K562 (cell line): Measurements from ENCODE around the gene BAIAP3. TPM values are rescaled to one million over a fixed set of nuclear protein-coding genes. Genes with fewer than 3 reads are reported as not detected.

Source experiments
- CBFA2T3 ChIP-seq: fragments of 450-650 bp; IDR thresholded peaks from 2 replicates; pipeline ENCODE4 v1.6.1; 2017
- SMC3 ChIP-seq: conservative IDR thresholded peaks from 2 replicates; pipeline ENCODE4 v1.6.1; 2011; ENCODE audit warnings: low read depth, low read length, improper control_type of control experiment; ENCODE audit not compliant: insufficient read depth
- TRIM28 ChIP-seq: fragments of 450-650 bp; IDR thresholded peaks from 2 replicates; pipeline ENCODE4 v1.6.1; 2017
- polyA plus RNA-seq, 8 experiments: library from polyadenylated mRNA; depleted of rRNA in 4 of 8; stranded (reverse) in 5 of 8; unstranded in 3 of 8; fragments of >200 nt; fragmentation: Nextera tagmentation in 2 of 8; fragmentation: Illumina TruSeq in 1 of 8; extraction: Ambion mirVana in 2 of 8; extraction: Trizol in 1 of 8; gene quantifications; 2 replicates each; pipeline versions ENCODE4 v1.2.1 to v1.2.3, GENCODE V29; 2011 to 2014; ENCODE audit warnings: inconsistent platforms in 1 of 8, missing spikeins in 1 of 8
- total RNA-seq, 7 experiments: library from RNA; depleted of rRNA in 6 of 7; stranded (reverse); fragments of >200 nt in 6 of 7; fragmentation: Illumina TruSeq in 2 of 7; extraction: Trizol in 2 of 7; gene quantifications; 2 replicates each; pipeline versions ENCODE4 v1.2.1 to v1.2.3, GENCODE V29; 2011 to 2021; ENCODE audit warnings: low replicate concordance in 1 of 7
- TF ChIP-seq, protein P1 (sequence below): sonication (generic); formaldehyde crosslinking; IDR thresholded peaks from 2 replicates; pipeline ENCODE4 v1.8.0; 2023; ENCODE audit warnings: missing genetic modification reagents, mild to moderate bottlenecking, borderline replicate concordance

Gene BAIAP3
- total and polyA plus RNA-seq, 9 of the 15 experiments (the other 6 are each of a cell fraction or from before 2014, with no cell fraction given): 0.03 to 4.5 (median 0.57) TPM; not detected in 1

DNA sequence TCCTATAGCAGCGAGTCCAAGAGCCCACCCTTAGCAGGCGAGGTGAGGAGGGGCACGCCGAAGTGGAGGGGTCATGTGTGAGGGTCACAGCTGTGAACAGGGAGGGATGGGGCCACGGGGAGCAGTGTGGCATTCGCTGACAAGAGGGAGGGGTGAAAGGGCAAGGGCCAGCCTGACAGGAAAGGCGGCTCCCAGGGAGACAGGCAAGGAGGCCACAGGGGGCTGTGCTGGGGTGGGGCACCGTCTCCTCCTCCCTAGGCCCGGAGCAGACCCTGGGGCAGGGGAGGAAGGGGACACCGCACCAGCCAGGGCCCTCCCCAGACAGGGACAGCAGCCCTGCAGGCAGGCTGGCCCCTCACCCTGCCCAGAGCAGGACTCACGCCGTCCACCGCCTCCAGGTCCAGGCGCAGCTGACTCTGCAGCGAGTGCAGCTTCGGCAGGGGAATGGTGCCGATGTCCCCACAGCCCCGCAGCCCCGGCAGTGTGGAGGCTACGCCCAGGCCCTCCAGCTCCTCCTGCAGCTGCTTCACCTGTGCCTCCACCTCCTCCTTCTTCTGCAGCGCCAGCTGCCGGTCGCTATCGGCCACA lies 33.4 kb downstream of the BAIAP3 start (continued):
- TF ChIP-seq, protein P1, sequence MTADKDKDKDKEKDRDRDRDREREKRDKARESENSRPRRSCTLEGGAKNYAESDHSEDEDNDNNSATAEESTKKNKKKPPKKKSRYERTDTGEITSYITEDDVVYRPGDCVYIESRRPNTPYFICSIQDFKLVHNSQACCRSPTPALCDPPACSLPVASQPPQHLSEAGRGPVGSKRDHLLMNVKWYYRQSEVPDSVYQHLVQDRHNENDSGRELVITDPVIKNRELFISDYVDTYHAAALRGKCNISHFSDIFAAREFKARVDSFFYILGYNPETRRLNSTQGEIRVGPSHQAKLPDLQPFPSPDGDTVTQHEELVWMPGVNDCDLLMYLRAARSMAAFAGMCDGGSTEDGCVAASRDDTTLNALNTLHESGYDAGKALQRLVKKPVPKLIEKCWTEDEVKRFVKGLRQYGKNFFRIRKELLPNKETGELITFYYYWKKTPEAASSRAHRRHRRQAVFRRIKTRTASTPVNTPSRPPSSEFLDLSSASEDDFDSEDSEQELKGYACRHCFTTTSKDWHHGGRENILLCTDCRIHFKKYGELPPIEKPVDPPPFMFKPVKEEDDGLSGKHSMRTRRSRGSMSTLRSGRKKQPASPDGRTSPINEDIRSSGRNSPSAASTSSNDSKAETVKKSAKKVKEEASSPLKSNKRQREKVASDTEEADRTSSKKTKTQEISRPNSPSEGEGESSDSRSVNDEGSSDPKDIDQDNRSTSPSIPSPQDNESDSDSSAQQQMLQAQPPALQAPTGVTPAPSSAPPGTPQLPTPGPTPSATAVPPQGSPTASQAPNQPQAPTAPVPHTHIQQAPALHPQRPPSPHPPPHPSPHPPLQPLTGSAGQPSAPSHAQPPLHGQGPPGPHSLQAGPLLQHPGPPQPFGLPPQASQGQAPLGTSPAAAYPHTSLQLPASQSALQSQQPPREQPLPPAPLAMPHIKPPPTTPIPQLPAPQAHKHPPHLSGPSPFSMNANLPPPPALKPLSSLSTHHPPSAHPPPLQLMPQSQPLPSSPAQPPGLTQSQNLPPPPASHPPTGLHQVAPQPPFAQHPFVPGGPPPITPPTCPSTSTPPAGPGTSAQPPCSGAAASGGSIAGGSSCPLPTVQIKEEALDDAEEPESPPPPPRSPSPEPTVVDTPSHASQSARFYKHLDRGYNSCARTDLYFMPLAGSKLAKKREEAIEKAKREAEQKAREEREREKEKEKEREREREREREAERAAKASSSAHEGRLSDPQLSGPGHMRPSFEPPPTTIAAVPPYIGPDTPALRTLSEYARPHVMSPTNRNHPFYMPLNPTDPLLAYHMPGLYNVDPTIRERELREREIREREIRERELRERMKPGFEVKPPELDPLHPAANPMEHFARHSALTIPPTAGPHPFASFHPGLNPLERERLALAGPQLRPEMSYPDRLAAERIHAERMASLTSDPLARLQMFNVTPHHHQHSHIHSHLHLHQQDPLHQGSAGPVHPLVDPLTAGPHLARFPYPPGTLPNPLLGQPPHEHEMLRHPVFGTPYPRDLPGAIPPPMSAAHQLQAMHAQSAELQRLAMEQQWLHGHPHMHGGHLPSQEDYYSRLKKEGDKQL (CRISPR knock-in tag): no peak
- no peak for TF ChIP-seq TRIM28
- TF ChIP-seq CBFA2T3: no peak
- TF ChIP-seq SMC3: no peak
